ENCODE data around the gene FAM241B.

Gene FAM241B

DNA sequence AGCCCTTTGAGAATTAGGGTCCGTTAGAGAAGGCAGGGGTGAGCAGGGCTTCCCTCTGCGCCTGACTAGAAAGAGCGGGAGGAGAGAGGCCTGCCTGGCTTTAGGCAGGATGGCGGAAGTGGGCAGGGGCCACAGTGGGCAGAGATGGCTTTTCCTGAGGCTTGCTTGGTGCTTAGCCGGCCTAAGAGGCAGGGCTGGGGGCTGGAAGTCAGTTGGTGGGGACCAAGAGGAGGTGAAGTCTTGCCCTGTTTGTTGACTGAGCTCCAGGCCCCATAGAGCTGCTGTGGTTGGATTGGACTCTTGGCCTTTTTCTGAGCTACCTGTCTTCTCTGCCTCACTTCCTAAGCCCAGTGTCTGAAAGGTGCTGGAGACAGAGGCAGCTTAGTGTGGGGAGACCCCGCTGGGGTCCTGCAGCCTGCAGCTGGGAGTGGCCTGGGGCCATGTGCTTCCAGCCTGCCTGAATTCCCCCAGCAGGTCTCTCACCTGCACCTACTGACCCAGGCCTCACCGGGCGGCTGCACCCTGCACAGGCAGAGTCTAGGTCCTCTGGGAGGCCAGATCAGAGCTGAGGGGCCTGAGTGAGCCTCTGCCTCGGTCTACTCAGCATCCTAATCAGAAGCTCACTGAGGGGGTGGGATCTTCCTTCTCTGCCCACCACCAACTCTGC, 4.8 kb downstream of the FAM241B start:
- no peak for DNase-seq

DNA sequence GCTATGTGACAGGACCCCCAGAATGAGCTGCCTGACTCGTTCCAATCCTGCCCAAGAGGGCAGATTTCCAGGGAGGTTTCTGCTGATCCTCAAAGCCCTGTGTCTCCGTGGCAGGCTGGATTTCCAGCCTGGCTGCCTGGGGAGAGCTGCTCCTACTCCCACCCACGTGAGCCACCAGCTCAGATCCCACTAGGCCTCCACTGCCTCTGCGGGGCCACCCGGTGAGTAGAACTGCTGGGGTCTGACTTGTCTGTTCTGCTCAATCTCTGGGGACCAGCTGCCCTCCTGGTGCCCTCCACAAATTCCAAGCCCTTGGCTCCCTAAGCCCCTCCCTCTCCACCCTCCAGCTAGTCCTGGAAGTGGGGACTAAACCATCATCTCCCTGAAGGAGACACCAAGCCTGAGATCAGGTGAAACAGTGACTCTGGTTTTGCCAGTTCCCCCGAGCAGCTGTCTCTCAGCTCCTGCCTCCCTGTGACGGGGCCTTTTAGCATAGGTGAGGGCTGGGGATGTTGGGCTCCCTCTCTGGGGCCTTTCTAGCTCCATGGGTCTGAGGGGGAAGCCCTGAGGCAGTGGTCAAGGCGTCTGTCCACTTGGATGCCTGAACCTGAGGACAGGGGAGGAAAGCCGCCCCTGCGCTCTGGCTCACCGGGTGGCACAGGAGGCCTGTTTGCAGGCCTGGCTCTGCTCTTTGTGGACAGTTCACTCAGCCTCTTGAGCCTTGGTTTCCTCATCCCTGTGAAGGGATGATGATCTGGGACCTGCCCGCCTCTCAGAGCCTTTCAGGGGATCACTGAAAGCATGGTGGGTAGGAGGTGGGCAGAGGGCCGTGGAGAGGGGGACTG, 5.6 kb downstream of the FAM241B start:
- DNase-seq: no peak

DNA sequence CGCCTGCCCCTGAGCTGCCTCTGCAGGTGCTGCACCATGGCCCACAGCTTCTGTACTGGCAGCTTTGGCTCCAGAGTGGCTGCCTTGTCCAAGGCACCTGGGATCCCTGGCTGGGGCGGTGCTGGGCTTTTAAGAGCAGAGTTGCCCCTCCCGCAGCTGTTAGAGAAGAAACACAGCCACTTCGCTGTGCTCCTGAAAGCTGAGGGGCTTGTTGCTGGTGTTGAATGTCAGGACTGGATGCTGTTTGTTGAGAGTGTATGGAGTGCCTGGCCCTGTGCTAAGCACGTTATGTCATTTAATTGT, 6.2 kb downstream of the FAM241B start:
- no peak for DNase-seq

DNA sequence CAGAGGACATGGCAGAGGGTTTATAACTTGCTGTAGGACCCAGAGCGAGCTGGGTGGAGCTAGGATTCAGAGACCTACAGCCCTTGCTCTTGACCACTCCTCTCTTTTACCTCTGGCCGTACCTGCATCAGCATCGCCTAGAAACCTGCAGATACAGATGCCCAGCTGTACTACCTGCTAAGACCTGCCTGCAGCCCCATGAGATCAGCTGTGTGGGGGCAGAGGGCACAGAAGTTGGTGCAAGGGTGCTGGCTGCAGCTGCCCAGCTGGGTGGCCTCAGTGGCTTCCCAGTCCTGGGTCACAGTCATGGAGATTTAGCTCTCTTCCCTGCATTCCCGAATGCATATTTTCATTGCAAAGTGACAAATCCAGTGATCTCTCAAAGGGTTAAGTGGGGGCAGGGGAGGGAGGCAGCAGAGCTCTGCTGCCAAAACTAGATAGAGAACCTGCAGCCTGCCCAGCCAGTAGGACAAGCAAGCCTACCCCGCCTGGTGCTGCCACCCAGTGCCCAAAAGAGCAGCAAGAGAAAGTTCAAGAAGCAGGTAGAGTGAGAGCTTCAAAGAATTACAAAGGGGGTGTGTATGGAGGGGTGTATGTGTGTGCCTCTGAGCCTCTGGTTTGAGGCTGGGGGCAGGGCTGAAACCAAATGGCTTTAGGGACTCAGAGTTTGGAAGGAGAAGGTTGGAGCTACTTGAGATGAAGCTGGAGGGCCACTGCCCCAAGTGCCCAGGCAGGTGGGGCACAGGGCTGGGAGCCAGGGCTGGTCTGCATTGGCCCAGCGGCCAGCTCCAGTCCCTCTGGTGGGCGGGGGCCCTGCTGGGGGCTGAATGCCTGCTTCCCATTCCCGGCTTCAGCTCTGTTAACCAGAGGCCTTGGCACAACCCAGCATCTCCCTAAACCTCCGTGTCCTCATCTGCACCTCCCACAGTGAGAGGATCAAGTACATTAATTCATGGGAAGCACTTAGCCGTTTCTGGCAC, 6.9 kb downstream of the FAM241B start:
- no peak for DNase-seq

DNA sequence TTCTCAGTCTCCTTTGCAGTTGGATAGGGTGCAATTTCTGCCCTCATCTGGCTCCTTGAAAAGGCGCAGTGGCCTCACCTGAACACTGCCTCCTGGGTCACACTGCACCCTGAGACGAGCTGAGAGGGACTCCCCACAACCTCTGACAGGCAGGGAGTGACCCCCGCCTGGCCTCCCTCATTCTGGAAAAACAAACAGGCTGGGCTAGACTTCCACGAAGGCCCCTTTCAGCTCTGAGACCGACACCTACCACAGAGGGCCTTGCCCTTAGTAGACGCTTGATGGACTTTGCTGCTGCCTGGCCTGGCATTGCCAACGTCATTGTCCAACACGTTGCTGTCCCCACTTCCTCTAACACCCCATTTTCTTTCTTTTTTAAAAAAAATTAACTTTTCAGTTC, 8.6 kb downstream of the FAM241B start:
- no peak for DNase-seq

DNA sequence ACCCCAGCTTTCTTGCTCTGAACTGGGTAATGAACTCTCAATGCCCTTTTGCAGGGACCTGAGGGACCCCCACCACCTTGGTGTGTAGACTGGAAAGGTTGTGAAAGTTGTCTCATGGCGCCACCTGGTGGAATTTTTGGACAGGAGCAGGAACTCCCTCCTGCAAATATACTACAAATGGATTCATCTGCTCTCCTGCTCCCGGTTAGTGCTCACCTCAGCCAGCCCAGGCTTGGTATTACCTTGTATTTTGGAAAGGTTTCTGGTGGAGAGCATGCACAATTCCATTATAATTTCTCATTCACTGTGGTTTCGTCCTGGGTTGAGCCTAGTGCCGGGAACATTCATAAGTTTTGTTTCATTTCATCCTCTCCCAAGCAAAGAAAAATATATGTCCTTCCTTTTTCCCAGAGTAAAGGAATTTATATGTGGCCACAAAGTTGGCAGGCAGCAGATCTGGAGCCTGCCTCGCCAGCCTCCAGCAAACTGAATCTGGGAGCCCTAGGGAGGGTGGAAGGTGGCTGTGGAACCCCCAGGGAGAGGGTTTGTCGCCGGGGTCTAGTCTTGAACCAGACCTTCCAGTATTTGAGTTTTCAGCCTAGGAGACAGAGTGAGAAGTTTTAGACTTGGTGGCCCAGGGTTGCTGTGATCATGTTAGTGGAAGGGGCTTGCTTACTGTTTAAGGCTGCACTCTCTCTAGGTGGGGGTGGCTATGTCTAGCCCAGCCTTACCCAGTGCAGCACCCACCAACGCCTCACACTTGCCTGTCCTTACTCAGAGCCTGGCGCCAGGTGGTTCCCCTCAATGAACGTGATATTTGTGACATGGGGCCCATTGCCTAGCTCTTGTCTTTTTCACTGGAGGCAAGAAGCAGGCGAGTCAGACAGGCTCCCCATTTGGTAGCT, 9.5 kb downstream of the FAM241B start:
- DNase-seq: peak; percentile 4

DNA sequence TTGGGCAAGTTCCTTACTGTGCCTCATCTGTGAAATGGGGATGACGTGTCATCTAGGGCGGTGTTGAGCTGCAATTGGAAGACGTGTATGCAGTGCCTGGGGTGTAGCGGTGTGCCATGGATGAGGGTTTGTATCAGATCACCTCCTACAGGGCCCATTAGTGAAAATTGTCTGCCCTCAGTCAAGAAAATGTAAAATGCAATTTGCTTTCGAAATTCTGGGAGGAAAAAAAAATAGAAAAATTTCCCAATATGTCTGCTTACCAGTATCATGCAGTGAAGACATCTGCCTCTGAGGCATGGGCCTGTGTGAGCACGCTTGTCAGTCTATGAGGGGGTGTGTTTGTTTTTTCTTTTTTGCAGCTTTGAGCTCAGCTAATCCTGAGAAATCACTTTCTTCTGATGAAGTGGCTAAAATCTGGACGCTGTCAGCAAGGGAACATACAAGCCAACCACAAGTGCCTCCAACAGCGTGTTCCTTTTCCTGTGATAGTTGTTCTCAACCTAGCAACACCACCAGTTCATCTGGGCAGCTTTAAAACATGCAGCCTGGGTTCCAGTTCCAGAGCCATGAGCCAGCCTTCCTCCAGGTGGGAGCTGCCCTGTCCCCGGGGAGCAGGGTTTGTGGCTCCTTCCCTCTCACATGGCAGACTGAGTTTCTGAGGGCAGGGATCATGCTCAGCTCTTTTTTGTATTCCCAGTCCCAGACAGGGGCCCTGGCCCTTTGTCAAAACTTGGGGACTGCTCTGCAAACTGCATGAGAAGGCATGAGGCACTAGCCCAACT, 10.3 kb downstream of the FAM241B start:
- no peak for DNase-seq

DNA sequence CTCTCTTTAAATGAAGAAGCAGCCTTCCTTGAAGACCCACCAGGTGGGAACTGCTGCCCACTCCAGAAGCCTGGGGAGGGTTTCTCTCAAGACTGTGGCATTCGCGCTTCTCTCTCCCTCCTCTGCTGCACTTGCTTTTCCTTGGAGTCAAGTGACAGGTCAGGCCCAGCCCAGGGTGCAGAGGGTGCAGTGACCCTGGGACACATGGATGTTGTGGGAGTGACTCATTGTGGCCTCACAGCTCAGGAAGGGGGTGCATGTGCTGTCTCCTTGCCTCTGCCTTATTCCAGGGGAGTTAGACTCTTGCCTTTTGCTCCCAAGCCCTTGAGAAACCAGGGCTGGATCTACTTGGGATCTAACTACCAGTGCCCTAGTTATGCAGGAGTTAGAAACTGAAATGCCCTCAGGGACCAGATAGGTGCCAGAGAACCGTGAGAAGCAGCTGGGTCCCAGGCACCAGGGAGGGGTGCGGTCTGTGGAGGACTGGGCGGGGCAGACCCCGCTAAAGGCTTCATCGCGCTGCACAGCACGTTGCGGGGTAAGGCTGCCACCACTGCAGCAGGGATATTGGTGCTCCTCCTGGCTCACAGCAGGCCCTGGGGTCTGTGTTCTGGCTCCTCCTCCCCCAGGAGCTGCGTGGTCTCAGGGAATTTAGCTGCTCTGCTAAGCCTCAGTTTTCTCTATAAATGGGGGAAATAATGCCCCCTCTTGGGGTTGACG, 11.4 kb downstream of the FAM241B start:
- no peak for DNase-seq

DNA sequence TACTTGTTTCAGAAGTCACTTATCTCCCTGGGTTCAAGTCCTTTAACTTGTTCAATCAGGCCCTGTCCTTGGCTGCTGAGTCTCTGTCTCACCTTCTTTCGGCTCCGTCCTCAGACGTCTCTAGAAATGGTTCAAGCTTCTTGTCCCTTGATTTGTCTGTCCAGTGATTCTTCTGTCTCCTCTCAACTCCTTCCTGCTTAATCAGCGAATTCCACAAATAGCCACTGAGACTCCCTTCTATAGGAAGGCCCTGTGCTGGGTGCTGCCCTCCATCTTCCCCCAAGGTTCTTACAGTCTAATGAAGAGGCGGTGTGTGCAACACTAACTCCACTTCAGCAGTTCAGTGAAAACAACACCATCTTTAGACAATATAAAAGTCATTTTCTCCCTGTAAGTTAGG, 12.7 kb downstream of the FAM241B start:
- DNase-seq: no peak

DNA sequence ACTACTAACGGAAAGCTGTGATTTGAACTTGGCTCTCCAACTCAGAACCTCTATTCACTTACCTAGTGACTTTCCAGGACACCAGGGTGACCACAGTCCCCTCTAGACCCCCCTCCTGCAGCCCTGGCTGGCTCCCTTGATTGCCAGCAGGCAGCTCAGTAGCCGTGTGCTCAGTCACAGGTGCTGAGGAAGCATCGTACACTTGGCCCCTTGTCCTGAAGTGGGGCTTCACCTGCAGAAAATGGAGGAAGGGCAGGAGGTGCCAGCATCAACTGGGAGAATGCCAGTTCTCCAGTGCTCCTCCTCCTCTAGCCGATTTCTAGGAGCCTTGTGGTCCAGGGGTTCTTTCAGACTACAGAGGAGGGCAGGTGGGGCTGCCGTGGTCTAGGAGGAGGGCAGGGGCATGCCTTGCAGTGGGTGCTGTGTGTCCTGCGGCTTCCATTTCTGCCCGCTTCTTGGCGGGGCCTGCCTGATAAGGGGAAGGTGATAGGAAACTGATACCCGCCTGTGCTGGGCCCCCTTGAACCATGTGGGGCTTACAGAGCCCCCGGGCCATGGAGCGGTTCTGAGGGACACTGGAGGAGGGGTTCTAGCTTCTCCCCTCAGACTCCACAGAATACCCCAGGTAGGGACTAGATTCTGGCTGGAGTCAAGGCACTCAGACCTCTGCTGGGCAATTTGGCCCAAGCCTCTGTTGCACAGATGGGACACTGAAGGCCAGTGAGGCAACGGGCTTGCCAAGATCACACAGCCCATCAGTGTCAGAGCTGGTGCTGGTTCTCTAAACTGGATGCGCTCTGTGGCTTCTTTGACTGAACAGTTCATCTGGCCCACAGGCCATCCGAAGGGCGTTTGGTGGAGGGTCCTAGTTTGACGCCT, 14.0 kb downstream of the FAM241B start:
- DNase-seq: no peak

DNA sequence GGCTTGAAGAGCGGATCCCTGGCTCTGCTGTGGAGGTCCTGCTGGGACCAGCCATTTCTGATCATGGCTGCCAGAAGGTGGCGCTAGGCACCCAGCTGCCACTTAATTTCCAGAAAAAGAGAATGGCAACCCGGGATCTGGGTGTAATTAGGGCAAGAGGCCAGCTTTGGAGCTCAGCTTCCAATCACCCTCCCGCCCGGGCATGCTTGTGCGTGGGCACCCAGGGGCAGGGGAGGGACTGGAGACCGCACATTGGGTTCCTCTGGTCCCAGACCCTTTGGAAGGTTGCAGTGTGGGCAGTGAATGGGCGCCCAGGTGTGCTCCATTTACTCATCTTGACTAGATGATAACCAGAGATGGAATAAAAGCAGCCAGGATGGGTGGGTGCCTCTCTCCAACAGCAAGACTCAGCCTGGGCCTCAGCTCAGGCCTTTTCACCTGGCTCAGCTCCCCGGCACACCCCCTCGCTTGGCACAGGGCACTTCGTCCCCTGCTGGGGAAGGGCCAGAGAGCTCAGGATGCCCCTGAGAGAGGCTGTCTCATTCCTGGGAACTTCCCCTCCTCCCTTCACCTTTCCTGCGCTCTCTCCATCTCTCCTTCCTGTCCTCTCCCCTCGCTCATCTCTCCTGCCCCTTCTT, 14.7 kb downstream of the FAM241B start:
- DNase-seq: peak; percentile 6

DNA sequence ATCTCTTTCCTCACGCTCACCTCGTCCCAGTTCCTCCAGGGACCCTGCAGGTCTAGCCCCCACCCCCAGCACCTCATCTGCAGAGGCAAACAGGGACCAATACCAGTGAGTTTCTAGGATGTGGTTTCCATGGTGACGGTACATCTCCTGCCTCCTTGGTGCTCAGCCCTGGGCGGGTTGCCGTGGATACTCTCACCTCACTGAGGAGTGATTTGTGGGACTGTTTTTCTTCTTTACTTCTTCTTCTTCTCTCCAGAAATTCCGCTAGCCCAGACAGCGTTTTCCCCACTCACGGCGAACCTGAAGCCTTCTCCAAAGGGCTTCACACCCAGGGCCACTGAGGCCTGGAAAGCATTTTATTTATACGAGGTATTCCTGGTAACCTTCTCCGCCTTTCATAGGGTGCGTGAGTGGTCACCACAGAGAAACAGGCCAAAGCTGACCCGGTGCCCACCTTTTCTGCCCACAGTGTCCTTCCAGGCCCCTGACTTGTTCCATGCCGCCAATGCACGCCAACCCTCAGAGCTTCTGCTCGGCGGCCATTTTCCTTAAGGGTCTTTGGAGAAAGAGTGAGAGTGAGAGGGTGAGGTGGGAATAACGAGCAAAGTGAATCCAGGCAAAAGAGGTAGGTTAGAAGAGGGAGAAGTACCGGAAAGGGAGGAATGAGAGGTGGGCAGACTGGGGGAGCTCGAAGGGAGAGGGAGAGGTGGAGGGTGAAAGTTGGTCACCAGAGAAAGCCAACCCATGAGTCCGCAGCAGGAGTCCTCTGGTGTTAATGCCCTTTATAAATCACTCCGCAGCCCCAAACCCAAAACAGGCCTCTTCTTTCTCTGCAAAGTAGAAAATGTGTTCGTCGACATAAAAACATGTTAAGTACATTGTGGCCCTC, 15.5 kb downstream of the FAM241B start:
- DNase-seq: no peak

DNA sequence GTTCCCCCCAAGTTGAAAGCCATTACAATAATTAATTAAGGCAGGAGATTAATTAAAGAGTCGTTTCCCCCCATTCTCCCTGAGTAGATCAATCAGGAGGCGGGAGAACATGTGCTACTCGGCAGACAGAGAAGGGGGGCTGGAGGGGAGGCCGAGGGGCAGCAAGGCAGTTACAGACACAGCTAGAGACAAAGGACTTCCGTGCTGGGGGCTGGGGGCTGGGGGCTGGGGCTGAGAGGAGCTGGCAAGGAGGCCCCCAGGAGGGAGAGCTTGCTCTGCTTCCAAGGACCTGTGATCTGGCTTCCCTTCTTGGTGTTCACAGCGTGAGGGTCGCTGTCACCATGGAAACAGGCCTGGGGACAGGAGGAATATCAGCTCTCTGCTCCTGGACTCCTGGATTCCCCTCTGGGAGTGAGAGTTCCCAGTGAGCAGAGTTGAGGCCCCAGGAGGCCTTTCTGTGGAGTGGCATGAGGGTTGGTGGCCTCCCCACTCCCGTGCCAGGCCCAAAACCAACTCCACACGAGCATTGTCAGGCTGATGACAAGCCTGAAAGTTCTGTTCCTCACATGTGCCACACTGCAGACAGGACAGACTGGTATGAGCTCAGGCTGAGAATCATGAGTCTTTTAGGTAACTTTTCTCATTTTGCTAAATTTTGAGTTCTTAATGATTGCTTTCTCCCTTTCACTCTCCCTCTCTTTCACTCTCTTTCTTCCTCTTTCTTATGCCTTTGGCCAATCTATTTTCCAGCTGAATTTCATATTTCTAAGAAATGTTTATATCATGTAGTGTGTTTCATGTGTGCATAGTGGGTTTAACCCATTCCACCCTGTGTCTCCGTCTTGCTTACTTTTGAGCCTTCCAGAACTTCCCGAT, 16.4 kb downstream of the FAM241B start:
- no peak for DNase-seq

DNA sequence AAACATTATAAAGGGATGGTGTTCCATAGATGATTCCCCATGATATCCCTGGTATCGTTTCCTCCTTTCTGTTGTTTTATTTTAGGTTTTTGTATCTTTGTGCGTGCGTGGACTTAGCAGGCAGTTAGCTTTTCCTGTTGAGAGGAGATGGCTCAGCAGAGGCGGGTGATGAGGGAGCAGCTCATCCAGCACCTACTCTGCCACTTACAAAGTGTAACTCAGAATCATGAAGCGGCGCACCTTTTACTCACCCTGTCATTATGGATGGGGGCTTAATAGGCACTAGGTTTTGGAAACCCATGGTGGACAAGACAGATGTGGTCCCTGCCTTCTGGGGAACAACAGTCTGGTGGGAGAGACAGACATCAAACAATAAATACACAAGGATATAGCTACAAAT, 17.1 kb downstream of the FAM241B start:
- no peak for DNase-seq

DNA sequence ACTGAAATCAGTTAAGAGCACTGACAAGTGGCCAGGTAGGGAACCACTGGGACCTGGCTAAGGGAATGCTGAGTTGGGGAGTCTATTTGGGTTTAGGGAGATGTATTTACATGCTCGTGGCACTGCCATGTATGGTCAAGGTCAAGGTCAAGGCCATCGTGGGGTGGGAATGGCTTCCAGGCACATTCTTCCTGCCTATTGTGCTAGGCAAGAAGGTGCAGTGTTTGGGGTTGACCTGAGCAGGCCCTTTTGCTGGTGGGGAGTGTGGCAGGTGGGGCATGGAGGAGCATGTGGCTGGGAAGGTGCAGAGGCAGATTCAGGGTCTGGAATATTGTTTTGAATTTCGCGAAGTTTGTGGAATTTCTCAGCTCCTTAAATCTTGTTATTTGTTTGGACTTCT, 17.8 kb downstream of the FAM241B start:
- no peak for DNase-seq

DNA sequence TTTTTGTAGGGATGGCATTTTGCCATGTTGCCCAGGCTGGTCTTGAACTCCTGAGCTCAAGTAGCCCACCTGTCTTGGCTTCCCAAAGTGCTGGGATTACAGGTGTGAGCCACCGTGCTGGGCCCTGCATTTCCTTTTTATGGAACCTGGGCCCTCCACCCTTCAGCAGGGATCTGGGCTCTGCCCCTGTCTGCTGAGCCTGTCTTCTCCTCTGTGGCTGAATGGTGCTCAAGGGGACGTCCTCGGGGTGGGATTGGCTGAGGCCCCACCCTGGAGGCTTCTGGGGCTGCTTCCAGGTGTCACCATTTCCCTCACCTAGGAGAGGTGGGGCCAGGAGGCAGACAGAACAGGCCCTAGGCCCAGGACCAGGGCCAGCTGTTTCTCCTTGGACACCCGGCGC, 18.4 kb downstream of the FAM241B start:
- no peak for DNase-seq
